Central memory CD4-positive, alpha-beta T cell (primary cell): Measurements from ENCODE around the gene FBXO39.
"Not testable (repeated sequence)": the region's sequence is repeated elsewhere in the genome, so short reads cannot be mapped to it uniquely, and the experiment has no call there.

Experiments used
- DNase-seq: peaks from one replicate; pipeline ENCODE4 v3.0.0; 2022

FBXO39 gene

GRCh38 chr17:6793748-6794493 lies 17.9 kb downstream of the FBXO39 start:
- DNase-seq: no peak

DNA sequence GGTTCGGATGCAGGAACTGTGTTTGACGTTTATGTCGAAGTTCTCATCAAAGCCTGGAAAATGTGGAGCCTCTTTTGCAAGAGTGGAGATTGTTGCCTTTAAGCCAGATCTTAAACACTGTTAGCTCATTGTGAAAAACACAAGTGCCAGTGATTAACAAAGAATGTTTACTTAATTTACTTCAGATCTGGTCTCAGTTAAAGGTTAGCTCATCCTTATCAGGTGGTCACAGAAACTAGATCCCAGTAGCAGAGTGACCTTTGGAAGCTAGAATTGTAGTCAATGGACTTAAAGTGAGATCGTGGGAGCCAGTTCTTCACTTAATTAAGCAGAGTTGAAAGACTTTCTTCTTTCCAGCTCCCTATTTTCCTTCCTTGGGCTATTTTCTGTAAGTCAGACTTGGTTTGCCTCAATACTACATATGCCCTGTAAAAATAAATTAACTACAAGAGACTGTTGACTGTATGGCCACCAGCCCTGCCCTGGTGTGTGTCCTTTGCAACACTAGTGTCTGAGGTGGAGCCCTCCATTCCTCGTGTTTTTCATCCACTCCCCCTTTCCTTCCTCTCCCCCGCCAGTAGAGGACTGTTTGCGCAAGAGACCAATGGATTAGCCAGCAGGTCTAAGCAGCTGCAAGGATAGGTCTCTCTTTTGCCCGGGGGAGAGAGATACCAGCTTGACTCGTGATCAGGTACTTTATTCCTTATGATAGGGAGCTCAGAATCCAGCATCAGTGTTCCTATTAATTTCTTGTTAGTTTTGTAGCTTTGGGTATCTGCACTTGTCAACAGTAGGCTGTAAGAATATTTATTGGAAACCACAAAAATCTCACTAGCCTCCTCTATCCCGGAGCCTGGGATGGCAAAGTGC lies 20.2 kb downstream of the FBXO39 start:
- DNase-seq: no peak

- DNase-seq: no peak
Observed at GRCh38 chr17:6796887-6797490, 21.0 kb downstream of the FBXO39 start.

DNA sequence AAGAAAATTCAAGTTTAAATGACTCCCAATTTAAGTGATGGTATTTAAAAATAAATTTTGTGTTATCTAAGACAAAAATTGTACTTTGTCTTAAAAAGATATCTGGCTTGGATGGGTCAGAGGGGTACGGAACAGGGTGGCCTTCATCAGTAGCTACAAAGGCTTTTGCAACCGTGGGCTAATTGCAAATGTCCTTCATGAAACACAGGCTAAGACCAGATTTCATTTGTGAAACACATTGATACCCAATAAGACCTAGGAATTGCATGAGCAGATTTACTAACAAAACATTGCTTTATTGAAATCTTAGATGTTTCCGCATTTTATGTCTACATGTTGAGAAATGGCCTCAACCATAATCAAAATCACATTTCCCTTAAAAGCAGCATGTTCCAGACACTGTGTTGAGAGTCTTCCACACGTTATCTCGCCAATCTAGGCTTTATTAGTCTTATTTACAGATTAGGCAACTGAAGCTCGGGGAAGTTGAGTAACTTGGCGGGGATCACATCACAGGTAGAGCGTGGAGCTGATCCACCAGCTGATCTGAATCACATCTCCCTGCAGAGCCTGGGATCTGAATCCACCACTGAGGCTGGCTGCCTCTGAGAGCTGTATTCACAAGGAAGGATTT lies 21.8 kb downstream of the FBXO39 start:
- no peak for DNase-seq

DNA sequence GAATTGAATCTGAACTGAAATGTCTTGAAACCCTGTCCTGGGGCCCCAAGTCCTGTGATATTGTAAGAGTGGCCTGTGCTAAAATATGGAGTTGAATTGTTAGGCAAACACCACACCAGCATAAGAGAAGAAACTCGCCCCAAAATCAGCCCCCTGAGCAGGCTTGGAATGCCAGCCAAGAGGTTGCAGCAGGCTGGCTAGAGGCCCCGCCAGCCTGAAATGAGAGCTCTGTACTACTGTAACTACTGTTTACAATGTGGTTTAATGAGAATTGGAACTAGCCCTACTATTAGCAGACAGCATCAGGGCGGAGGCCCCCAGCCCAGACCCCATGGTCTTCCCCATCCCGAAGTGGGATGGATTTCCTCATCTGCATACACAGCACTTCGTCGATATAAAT lies 23.7 kb downstream of the FBXO39 start:
- no peak for DNase-seq

DNA sequence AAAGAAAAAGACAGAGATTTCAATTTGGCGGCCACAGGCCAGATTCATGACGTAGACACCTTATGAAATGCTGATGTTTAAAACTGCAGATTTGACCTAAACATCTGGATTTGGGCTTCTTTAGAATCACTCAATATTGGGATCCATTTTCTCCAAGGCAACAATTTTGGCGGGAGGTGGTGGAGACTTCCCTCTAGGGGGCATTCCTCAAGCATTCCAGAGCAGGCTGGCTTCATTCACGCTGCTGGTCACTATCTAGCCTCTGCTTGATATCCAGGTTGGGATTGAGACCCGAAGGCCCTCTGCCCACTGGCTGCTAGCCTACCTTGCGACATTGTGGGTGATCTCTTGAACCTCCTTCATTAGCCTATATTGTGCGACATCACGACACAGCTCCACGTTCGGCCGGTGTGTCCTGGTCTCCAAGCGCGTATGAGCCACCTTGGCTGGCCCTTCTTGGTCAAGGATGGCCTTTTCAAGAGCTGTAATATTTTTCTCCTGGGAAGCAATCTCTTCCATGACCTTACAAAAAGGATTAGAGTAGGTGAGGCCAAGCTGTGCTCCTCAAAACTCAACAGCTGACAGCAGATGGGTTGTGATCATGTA lies 24.5 kb downstream of the FBXO39 start:
- no peak for DNase-seq

- DNase-seq: no peak
Observed at GRCh38 chr17:6811510-6811909, 35.5 kb downstream of the FBXO39 start.

- DNase-seq: no peak
Observed at GRCh38 chr17:6812295-6812694, 36.3 kb downstream of the FBXO39 start.

- no peak for DNase-seq
Observed at GRCh38 chr17:6815775-6816174, 39.8 kb downstream of the FBXO39 start.

GRCh38 chr17:6816368-6816767 lies 40.4 kb downstream of the FBXO39 start:
- DNase-seq: not testable (repeated sequence)

- DNase-seq: no peak
Observed at GRCh38 chr17:6818938-6819337, 42.9 kb downstream of the FBXO39 start.

DNA sequence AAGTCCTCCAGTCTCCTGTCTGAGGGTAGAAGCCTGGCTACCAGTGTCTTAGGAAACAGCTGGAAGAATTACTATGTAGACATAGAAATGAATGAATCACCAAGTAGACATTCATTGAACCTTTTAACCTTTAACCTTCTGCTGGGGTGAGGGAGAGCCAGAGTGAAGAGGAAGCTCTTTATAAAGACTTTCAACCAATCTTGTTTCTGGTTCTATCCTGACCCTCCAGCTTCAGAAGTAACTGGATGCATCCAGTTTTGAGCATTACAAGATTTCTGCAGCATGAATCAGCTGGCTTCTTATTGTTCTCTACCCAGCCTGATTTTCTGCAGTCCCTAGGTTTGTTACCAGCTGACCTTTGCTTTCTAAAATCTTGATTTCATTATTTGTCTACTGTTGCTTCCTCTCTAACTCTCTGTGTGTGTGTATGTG lies 47.0 kb downstream of the FBXO39 start:
- DNase-seq: no peak

DNA sequence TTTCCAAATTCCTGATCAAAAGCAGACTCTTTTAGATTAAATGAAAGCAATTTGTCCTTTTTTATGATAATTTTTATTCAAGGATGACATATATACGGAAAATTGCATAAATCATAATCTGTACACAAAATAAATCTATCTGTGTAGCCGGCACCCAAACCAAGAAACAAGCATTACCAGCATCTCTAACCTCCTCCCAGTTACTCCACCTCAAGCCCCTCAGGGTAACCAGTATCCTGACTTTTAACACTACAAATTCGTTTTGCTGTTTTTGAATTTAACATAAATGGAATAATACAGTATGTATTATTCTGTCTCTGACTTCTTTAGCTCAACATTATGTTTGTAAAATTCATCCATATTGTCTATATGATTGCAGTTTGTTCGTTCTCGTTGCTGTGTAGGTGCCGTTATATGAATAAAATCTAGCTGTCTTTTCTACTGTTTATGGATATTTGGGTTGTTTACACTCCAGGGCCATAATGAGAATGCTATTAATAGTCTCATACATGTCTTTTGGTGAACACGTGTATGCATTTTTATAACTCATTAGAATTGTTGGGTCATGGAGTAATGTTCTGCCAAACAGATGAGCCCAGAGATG lies 54.5 kb downstream of the FBXO39 start:
- DNase-seq: no peak

- peak; percentile 79 for DNase-seq
Observed at GRCh38 chr17:6831661-6832263, 55.7 kb downstream of the FBXO39 start, which contains the start of gene TEKT1. Gene TEKT1 (minus strand): TSS chr17:6831729. CDS start chr17:6830376, 1,353 bp downstream.
